AG09309 (cell line): Measurements from ENCODE around the gene UGT1A1.

Source experiments
- DNase-seq: peaks from one replicate; pipeline ENCODE4 v3.0.0-alpha.2; 2010; ENCODE audit warnings: low read depth
- H3K4me3 ChIP-seq: 2 replicates; pipeline ENCODE4 v1.5.1; 2011; ENCODE audit warnings: mild to moderate bottlenecking, low read depth, low read length, moderate library complexity; ENCODE audit not compliant: control insufficient read depth
- CTCF ChIP-seq: IDR thresholded peaks from 2 replicates; pipeline ENCODE4 v1.5.1; 2011; ENCODE audit warnings: mild to moderate bottlenecking, low read depth, low read length, inconsistent platforms; ENCODE audit not compliant: insufficient read depth, control insufficient read depth; ENCODE audit errors: missing control alignments

The UGT1A1 gene

GRCh38 chr2:233789554-233789953 is 29.5 kb downstream of the UGT1A1 start:
- TF ChIP-seq CTCF: no peak
- DNase-seq: no peak
- no peak overlapping the region for H3K4me3 ChIP-seq

- TF ChIP-seq CTCF: no peak
- no peak for DNase-seq
- H3K4me3 ChIP-seq: no peak overlapping the region
Observed at GRCh38 chr2:233791151-233791882, 31.2 kb downstream of the UGT1A1 start.

GRCh38 chr2:233791883-233792329 is 31.8 kb downstream of the UGT1A1 start:
- TF ChIP-seq CTCF: no peak
- DNase-seq: no peak
- H3K4me3 ChIP-seq: no peak overlapping the region

- no peak overlapping the region for H3K4me3 ChIP-seq
- DNase-seq: no peak
- no peak for TF ChIP-seq CTCF
Observed at GRCh38 chr2:233792720-233793119, 32.6 kb downstream of the UGT1A1 start.

GRCh38 chr2:233793465-233794127 is 33.5 kb downstream of the UGT1A1 start:
- no peak overlapping the region for H3K4me3 ChIP-seq
- TF ChIP-seq CTCF: no peak
- no peak for DNase-seq

- DNase-seq: no peak
- no peak overlapping the region for H3K4me3 ChIP-seq
- TF ChIP-seq CTCF: no peak
Observed at GRCh38 chr2:233794128-233794658, 34.1 kb downstream of the UGT1A1 start.
